SK-N-MC (cell line): ENCODE measurements around the gene ZNF394.

ENCODE experiments used
- EZH2 ChIP-seq: fragments of 200-600 bp; sonication (generic); IDR thresholded peaks from one replicate; pipeline ENCODE4 v1.6.1; 2017; ENCODE audit warnings: antibody characterized with exemption
- FOXP2 ChIP-seq: optimal IDR thresholded peaks from 2 replicates; pipeline ENCODE3; 2011; ENCODE audit warnings: mild to moderate bottlenecking, moderate library complexity; ENCODE audit not compliant: insufficient read depth; ENCODE audit errors: extremely low read length, control extremely low read depth
- POLR2AphosphoS5 ChIP-seq: IDR thresholded peaks from 2 replicates; pipeline ENCODE4 v1.6.1; 2012; ENCODE audit warnings: mild to moderate bottlenecking, low read depth, low read length, borderline replicate concordance

GRCh38 chr7:99457650-99458493 lies 42.2 kb downstream of the ZNF394 start:
- TF ChIP-seq EZH2: no peak
- 0 out of 2 replicates have a peak, but pooled peaks have one; percentile 51 for TF ChIP-seq POLR2AphosphoS5
- no peak for TF ChIP-seq FOXP2
